ENCODE data around the gene ERVV-1.

- TF ChIP-seq CTCF (IDR thresholded peaks at IDR 0.05) (no peak), POLR2A (IDR thresholded peaks at IDR 0.05) (no peak)
These were observed 25.2 kb upstream of the ERVV-1 start for GRCh38 chr19:52988506-52988905.

All from thyroid gland (tissue), 4 donors.